ENCODE data around the gene KIF1A.

GRCh38 chr2:240792629-240793312, 27.2 kb downstream of the KIF1A start:
- TF ChIP-seq POLR2AphosphoS5 (IDR thresholded peaks at IDR 0.05) (no peak), CTCF (IDR thresholded peaks at IDR 0.05) (no peak), EP300 (IDR thresholded peaks at IDR 0.05) (no peak)

Data from suprapubic skin (tissue), 4 donors.